Measurements from ENCODE around the gene ITGA3. TPM values are rescaled to one million over a fixed set of nuclear protein-coding genes. Genes with fewer than 3 reads are reported as not detected.
A peak's percentile ranks its signal among the peaks of the same experiment; 100 is the strongest.

The ITGA3 gene
- total and polyA plus RNA-seq, 5 donors, result 21.5 to 32.9 (median 26.2) TPM

- DNase-seq (peak; percentile 73 to 84 (median 75)), ATAC-seq (peak; percentile 4 to 40)
- Histone ChIP-seq H3K27ac (ENCODE audit: low read length) (peak overlapping the region; percentile 6), H3K4me3 (ENCODE audit: low read length) (no peak overlapping the region), H3K27me3 (ENCODE audit: control insufficient read depth, insufficient read depth) (no peaks in the 10 kb centered on the region), H3K4me1 (ENCODE audit: control insufficient read depth, insufficient read depth, low read length) (peaks cover 17% of the 10 kb centered on the region), H3K9me3 (ENCODE audit: control insufficient read depth, low read length) (no peaks in the 10 kb centered on the region)
- 34% methylated on average over 7 of the region's 7 CpGs for WGBS
- intact Hi-C loops (cut with DNase I), result no loop called here
Measured at GRCh38 chr17:50052822-50053653, 2.9 kb upstream of the ITGA3 start.

GRCh38 chr17:50053654-50053960 is 2.3 kb upstream of the ITGA3 start:
- H3K9me3 ChIP-seq (ENCODE audit: control insufficient read depth, low read length), result no peaks in the 10 kb centered on the region
- WGBS, result 42% methylated on average over 3 of the region's 3 CpGs
- H3K4me3 ChIP-seq (ENCODE audit: low read length), result no peak overlapping the region
- peak overlapping the region; percentile 6 for H3K27ac ChIP-seq (ENCODE audit: low read length)
- no peaks in the 10 kb centered on the region for H3K27me3 ChIP-seq (ENCODE audit: control insufficient read depth, insufficient read depth)
- intact Hi-C loops (cut with DNase I), result no loop called here
- DNase-seq (no peak), ATAC-seq (no peak)
- peaks cover 20% of the 10 kb centered on the region for H3K4me1 ChIP-seq (ENCODE audit: control insufficient read depth, insufficient read depth, low read length)

- no peaks in the 10 kb centered on the region for H3K27me3 ChIP-seq (ENCODE audit: control insufficient read depth, insufficient read depth)
- peak overlapping the region; percentile 78 for H3K4me3 ChIP-seq (ENCODE audit: low read length)
- no peak for DNase-seq
- 16% methylated on average over 14 of the region's 14 CpGs for whole genome bisulfite sequencing
- no peaks in the 10 kb centered on the region for H3K9me3 ChIP-seq (ENCODE audit: control insufficient read depth, low read length)
- ATAC-seq, result peak; percentile 4 to 8
- peak overlapping the region; percentile 91 for H3K27ac ChIP-seq (ENCODE audit: low read length)
- peaks cover 26% of the 10 kb centered on the region for H3K4me1 ChIP-seq (ENCODE audit: control insufficient read depth, insufficient read depth, low read length)
- intact Hi-C loops (cut with DNase I), result no loop called here
Measured at GRCh38 chr17:50055055-50055425, 870 bp upstream of the ITGA3 start.

- Histone ChIP-seq H3K4me3 (ENCODE audit: low read length) (peak overlapping the region; percentile 78), H3K27me3 (ENCODE audit: control insufficient read depth, insufficient read depth) (no peaks in the 10 kb centered on the region), H3K9me3 (ENCODE audit: control insufficient read depth, low read length) (no peaks in the 10 kb centered on the region), H3K27ac (ENCODE audit: low read length) (peak overlapping the region; percentile 74), H3K4me1 (ENCODE audit: control insufficient read depth, insufficient read depth, low read length) (peaks cover 29% of the 10 kb centered on the region)
- ATAC-seq (peak; percentile 28 to 41), DNase-seq (peak; percentile 50 to 83 (median 82))
- intact Hi-C loops (cut with DNase I), result no loop called here
- under 1% methylated on average over 64 of the region's 64 CpGs for WGBS
Measured at GRCh38 chr17:50056217-50056960, 479 bp downstream of the ITGA3 start.

- DNase-seq, result peak in 1 of 3 donors; percentile 69
- no peaks in the 10 kb centered on the region for H3K27me3 ChIP-seq (ENCODE audit: control insufficient read depth, insufficient read depth)
- H3K4me3 ChIP-seq (ENCODE audit: low read length), result peak overlapping the region; percentile 78
- ATAC-seq, result peak in 1 of 2 donors; percentile 7
- H3K9me3 ChIP-seq (ENCODE audit: control insufficient read depth, low read length), result no peaks in the 10 kb centered on the region
- H3K27ac ChIP-seq (ENCODE audit: low read length), result peak overlapping the region; percentile 74
- intact Hi-C loops (cut with DNase I), result no loop called here
- 20% methylated on average over 15 of the region's 15 CpGs for WGBS
- peaks cover 29% of the 10 kb centered on the region for H3K4me1 ChIP-seq (ENCODE audit: control insufficient read depth, insufficient read depth, low read length)
Measured at GRCh38 chr17:50056961-50057330, 1.0 kb downstream of the ITGA3 start.

- intact Hi-C loops (cut with DNase I), result no loop called here
- ATAC-seq (no peak), DNase-seq (peak in 2 of 3 donors; percentile 62 to 64)
- H3K27ac ChIP-seq (ENCODE audit: low read length), result peak overlapping the region; percentile 0
- no peaks in the 10 kb centered on the region for H3K9me3 ChIP-seq (ENCODE audit: control insufficient read depth, low read length)
- H3K4me1 ChIP-seq (ENCODE audit: control insufficient read depth, insufficient read depth, low read length), result peaks cover 31% of the 10 kb centered on the region
- H3K4me3 ChIP-seq (ENCODE audit: low read length), result no peak overlapping the region
- WGBS, result 74% methylated on average over 9 of the region's 9 CpGs
- no peaks in the 10 kb centered on the region for H3K27me3 ChIP-seq (ENCODE audit: control insufficient read depth, insufficient read depth)
Measured at GRCh38 chr17:50057521-50057991, 1.6 kb downstream of the ITGA3 start.

GRCh38 chr17:50058296-50058953 is 2.5 kb downstream of the ITGA3 start:
- 72% methylated on average over 10 of the region's 10 CpGs for WGBS
- Histone ChIP-seq H3K27ac (ENCODE audit: low read length) (peak overlapping the region; percentile 24), H3K4me3 (ENCODE audit: low read length) (no peak overlapping the region), H3K27me3 (ENCODE audit: control insufficient read depth, insufficient read depth) (no peaks in the 10 kb centered on the region), H3K4me1 (ENCODE audit: control insufficient read depth, insufficient read depth, low read length) (peaks cover 26% of the 10 kb centered on the region), H3K9me3 (ENCODE audit: control insufficient read depth, low read length) (no peaks in the 10 kb centered on the region)
- ATAC-seq, result no peak
- DNase-seq, result peak in 1 of 3 donors; percentile 62
- intact Hi-C loops (cut with DNase I), result no loop called here

GRCh38 chr17:50059256-50059655 is 3.3 kb downstream of the ITGA3 start:
- ATAC-seq (no peak), DNase-seq (no peak)
- Histone ChIP-seq H3K27ac (ENCODE audit: low read length) (peak overlapping the region; percentile 49), H3K9me3 (ENCODE audit: control insufficient read depth, low read length) (no peaks in the 10 kb centered on the region), H3K4me3 (ENCODE audit: low read length) (no peak overlapping the region), H3K27me3 (ENCODE audit: control insufficient read depth, insufficient read depth) (no peaks in the 10 kb centered on the region), H3K4me1 (ENCODE audit: control insufficient read depth, insufficient read depth, low read length) (peaks cover 34% of the 10 kb centered on the region)
- 49% methylated on average over 4 of the region's 4 CpGs for WGBS
- intact Hi-C loops (cut with DNase I), result no loop called here

- Histone ChIP-seq H3K9me3 (ENCODE audit: control insufficient read depth, low read length) (no peaks in the 10 kb centered on the region), H3K4me1 (ENCODE audit: control insufficient read depth, insufficient read depth, low read length) (peaks cover 39% of the 10 kb centered on the region), H3K4me3 (ENCODE audit: low read length) (no peak overlapping the region), H3K27me3 (ENCODE audit: control insufficient read depth, insufficient read depth) (no peaks in the 10 kb centered on the region), H3K27ac (ENCODE audit: low read length) (peak overlapping the region; percentile 49)
- WGBS, result 29% methylated on average over 5 of the region's 5 CpGs
- DNase-seq (peak in 1 of 3 donors; percentile 71), ATAC-seq (no peak)
- intact Hi-C loops (cut with DNase I), result no loop called here
Measured at GRCh38 chr17:50059759-50060273, 3.9 kb downstream of the ITGA3 start.

GRCh38 chr17:50060951-50061712 is 5.2 kb downstream of the ITGA3 start:
- 59% methylated on average over 9 of the region's 9 CpGs for WGBS
- H3K4me3 ChIP-seq (ENCODE audit: low read length), result no peak overlapping the region
- H3K27me3 ChIP-seq (ENCODE audit: control insufficient read depth, insufficient read depth), result no peaks in the 10 kb centered on the region
- ATAC-seq (peak; percentile 67 to 76), DNase-seq (peak; percentile 84 to 95 (median 94))
- intact Hi-C loops (cut with DNase I), result no loop called here
- peaks cover 37% of the 10 kb centered on the region for H3K4me1 ChIP-seq (ENCODE audit: control insufficient read depth, insufficient read depth, low read length)
- H3K9me3 ChIP-seq (ENCODE audit: control insufficient read depth, low read length), result no peaks in the 10 kb centered on the region
- peak overlapping the region; percentile 91 for H3K27ac ChIP-seq (ENCODE audit: low read length)

Measured in right cardiac atrium (tissue), 5 donors.